Stimulated activated CD8-positive, alpha-beta memory T cell treated with anti-CD3 and anti-CD28 coated beads, Interleukin-4, amount 100 ng/mL, for 4 hours (primary cell): ENCODE measurements around the gene DNM3.
"Not testable (repeated sequence)": the region's sequence is repeated elsewhere in the genome, so short reads cannot be mapped to it uniquely, and the experiment has no call there.

ENCODE experiments used
- DNase-seq, 2 donors: peaks; one replicate each; pipeline ENCODE4 v3.0.0-alpha.2; 2020; ENCODE audit warnings: low read depth in 2 of 2, low spot score in 1 of 2

Gene DNM3

DNA sequence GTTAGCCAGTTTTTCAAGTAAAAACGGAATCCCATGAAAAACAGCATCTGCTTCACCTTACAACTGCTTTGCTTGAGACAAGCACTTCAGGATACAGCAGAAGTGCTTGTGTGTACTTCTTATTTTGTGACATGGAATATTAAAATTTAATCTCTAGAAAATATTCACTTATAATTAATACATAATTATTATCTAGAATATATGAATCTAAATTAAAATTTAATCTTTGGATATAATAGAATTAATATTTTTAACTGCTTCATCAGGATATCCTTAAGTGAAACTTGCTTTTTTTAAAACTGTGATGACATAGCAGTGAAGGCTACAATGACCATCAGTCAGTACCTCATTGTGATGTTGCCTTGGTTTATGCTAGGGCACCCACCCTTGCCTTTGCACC lies 430.8 kb downstream of the DNM3 start:
- DNase-seq: no peak

DNA sequence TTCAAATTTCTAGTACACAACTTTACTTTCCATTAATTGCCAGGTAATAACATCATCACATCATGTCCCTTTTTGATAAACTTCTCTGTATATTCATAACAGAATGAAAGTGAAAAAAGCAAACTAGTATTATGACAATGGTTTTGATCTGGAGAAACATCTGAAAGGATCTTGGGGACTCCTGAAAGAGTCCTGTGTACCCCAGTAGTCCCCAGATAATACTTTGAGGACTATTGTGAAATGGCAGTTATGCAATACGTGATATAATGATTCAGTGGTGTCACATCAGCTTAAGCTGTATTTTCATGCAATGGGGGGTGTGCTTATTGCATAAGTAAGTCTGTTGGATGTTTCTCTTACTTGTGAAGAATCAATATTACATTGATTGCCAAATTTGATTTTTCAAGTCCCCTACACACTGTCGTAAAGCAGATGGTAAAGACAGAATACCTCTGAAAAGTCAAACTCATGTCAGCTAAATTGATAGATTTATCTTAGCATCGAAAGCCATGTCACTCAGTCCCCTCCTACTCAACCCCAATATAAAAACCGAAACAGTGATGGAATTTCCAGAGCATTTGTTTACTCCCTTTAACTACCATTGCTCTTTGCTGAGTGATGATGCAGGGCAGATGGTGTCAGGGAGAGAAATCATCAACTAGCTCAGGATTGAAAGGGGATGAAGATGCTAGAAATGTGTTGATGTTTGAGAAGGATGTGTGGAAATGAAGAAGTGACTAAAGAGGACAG lies 432.5 kb downstream of the DNM3 start:
- no peak for DNase-seq

- no peak for DNase-seq
Measured at GRCh38 chr1:172275478-172275877, 434.2 kb downstream of the DNM3 start.

DNA sequence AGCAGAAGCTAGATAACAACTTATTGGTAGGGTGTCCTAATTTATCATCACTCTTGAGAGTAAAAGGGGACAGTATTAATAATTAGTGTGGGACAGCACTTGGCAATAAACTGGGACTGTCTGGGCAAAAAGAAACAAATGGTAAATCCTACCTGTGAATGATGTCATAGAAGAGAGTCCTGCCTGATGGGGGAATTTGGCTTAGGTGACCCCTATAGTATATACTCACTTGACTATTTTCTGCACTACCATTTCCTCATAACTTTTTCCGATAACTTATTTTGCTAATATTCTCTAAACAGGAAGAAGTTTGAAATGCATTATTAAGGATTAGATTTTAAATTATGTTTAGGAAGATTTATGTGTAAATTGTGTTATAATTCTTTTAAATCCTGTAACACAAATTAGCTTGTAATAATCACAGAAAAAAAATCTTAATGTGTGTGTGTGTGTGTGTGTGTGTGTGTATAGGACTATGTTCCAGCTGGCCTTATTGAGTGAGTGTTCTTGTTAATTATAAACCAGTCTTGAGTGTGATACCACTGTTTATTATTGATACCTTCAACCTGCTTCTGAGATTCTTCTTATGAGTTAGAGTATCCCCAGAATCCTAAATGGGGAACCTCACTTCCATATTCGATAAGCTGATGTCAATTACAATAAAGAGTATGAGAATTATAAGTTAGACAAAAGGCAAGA lies 435.0 kb downstream of the DNM3 start:
- no peak for DNase-seq

DNA sequence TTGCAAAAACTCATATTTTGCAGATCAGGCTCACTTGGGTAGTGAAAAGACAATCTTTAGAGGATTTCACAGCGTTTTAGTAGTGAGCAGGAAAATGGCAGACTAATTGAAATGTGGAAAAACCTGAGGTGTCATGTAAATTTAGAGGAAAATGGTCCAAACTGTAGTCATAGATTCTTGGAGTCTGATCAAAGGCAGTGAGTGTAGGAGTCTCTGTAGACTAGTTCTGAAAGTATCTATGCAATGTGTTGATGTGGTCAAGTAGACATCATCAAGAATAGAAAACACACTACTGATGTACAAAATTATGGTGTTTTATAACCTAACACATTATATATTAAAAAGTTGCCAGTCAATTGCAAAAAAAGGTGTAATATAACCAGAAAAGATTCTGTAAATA lies 436.0 kb downstream of the DNM3 start:
- DNase-seq: no peak

DNA sequence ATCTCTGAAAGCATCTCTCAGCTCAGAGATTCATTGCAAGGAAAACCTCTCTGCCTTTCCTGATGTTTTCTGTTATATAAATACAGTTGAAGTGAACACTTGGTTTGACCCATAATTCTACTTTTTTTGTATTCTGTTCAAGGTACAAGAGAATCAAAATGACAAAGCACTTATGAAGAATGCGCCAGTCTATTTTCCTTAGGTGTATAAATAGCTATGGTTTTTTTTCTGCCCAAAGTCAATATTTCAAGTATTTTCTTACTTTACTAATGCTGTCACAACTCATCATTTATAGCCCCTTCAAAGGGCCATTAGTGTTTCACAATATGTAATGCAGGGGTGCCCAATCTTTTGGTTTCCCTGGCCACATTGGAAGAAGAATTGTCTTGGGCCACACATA lies 436.7 kb downstream of the DNM3 start:
- no peak for DNase-seq

- no peak for DNase-seq
Measured at GRCh38 chr1:172278478-172278877, 437.2 kb downstream of the DNM3 start.

GRCh38 chr1:172279939-172280636 lies 438.8 kb downstream of the DNM3 start:
- no peak for DNase-seq

DNA sequence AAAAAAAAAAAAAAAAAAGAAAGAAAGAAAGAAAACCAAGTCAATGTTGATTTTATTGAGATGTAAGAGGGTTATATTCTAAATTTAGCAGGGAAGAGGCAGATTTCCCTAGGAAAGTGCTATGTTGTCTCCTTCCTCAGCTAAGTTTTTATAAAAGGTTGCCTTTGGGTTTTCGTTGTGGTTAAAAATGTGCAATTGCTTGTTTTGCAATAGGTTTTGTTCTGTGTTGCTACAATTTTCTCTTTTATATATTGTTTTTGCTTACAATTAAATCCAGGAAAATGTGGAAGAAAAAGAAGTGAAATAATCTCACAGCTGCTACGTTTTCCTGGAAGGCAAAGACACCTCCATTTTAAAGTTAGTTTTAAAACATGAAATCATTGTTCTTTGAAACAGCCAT lies 442.5 kb downstream of the DNM3 start:
- DNase-seq: no peak

DNA sequence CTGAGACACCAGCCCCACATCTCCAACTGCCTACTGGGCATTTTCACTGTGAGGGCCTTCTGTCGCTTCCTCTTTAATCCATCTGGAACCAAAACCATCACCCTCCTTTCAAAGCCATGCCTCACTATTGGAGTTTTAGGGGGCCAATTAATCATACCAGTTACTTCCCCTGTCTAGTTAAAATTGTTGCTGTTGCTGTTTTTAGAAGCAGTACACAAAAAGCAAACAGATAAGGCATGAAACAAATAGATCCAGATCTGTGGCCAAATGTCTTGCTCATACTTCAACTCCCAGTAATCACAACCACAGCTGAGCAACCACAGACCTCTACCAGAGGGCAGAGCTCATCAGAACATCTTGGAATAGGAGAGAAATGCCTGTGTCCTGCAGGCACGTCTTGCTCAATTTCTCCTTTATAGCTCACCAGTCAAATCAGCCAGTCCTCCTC lies 445.4 kb downstream of the DNM3 start:
- no peak for DNase-seq

DNA sequence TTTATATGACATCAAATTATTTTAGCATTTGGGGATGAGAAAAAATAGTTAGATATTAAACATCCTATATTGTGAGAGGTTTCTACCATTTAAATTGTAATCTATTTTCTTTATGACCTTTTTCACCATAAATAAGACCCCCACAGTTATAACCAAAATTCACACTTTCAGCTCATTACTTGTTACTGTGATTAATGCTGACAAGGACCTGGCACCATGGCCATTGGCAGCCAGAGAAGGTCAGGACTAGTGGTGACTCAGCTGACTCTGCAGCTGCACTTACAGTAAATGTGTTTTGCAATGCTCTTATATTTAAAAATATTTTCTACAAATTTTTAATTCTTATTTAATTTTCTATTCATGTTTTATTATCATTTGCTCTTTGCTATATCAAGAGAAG lies 445.9 kb downstream of the DNM3 start:
- DNase-seq: no peak

- DNase-seq: no peak
Measured at GRCh38 chr1:172288581-172288980, 447.3 kb downstream of the DNM3 start.

- DNase-seq: no peak
Measured at GRCh38 chr1:172289448-172289847, 448.1 kb downstream of the DNM3 start.

- DNase-seq: no peak
Measured at GRCh38 chr1:172292840-172293239, 451.5 kb downstream of the DNM3 start.

DNA sequence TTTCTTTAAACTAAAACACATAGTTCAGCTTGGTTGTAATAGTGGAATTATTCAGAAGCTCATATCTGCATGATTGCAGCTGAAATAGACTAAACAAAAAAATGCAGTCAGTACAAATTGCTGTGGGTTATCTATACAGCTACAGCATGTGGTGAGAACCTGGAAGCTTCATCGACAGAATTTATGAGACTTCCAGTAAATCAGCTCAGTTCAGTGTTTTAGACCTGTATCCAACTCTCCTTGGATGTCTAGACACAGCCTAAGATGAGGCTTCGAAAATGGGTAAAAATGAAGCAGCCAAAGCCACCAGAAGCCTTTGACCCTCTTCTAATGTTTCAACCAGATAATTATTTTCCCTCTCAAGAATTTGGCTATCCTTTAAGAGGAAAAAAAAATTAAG lies 452.1 kb downstream of the DNM3 start:
- DNase-seq: no peak

DNA sequence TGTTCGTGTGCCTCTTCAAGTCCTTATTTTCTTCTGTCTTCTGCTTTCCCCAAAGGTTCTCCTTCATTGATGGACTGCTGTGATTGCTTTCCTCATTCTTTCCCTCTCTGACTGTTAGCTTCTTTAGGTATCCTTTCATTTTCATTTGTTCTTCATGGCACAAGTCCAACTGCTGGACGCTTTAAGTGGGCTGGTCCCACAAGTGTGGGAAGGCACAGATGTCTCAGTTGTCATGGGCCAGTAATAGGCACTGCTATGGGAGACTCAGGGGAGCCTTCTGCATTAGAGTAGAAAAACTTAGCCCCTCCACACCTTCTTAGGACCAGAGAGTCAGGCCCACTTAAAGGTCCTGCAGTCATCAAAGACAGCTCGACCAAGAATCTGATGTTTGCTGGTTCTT lies 456.8 kb downstream of the DNM3 start:
- no peak for DNase-seq

DNA sequence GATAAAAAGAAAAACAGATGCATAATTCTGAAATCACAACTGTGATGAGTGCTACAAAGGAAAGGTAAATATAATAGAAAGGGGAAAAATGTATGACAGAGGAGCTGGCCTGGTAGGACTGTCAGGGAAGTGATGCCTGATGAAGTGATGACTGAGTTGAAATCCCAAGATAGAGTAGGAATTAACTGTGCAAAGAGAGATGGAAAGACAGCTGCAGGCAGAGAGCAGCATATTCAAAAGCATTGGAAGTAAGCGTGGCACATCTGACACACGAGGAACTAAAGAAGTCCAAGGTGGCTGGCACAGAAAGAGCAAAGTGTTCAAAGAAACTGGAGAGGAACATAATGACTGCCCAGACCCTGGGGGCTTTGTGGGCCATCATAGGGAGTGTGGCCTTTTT lies 457.6 kb downstream of the DNM3 start:
- no peak for DNase-seq

GRCh38 chr1:172299515-172299914 lies 458.2 kb downstream of the DNM3 start:
- no peak for DNase-seq

GRCh38 chr1:172307508-172307907 lies 466.2 kb downstream of the DNM3 start:
- DNase-seq: not testable (repeated sequence)

DNA sequence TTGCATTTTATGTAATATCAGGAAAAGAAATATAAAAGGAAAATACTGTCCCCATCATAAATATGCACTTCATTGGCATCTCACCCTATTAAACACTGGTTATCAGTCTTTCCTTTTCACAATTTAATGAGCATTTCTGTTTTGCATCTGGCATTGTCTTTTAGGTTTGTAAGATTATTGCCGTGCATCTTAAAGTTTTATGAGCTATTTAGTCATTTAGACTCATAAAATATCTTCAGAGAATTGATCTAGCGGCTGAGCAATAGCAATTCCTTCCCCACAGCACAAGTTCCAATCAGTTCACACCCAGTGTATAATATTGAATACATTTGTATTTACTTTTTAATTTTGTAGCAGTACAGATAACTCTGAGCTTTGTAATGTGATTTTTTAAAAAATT lies 466.8 kb downstream of the DNM3 start:
- no peak for DNase-seq

DNA sequence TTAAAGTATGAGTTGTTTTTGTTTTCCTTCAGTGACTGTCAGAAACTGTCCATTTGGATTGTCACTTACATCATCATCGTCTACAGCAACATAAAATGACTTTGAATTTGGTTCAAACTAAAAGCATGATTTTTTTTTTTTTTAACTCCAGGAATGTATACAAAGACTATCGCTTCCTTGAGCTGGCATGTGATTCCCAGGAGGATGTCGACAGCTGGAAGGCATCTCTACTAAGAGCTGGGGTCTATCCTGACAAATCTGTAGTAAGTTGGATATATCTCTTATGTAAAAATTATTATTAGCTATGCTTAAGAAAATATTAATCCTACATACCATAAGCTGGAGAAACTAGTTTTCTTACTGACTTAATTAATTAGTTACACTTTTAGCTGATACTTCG lies 467.3 kb downstream of the DNM3 start:
- no peak for DNase-seq

GRCh38 chr1:172320733-172321132 lies 479.4 kb downstream of the DNM3 start:
- no peak for DNase-seq
